Endothelial cell of hepatic sinusoid (primary cell): ENCODE data around the gene MYO3B.
"Not testable (repeated sequence)": the region's sequence is repeated elsewhere in the genome, so short reads cannot be mapped to it uniquely, and the experiment has no call there.

Experiments
- in situ Hi-C: cut with HindIII; loops from 2 replicates; pipeline ENCODE4 v1.10.0; 2017; ENCODE audit warnings: low sequenced_read_pairs

The MYO3B gene

GRCh38 chr2:170330881-170331280 lies 152.9 kb downstream of the MYO3B start:
- in situ Hi-C loops: no loop called here

GRCh38 chr2:170332676-170333402 lies 154.9 kb downstream of the MYO3B start:
- in situ Hi-C loops: no loop called here

- in situ Hi-C loops: no loop called here
Measured at GRCh38 chr2:170335351-170335750, 157.4 kb downstream of the MYO3B start.

- in situ Hi-C loops: no loop called here
Measured at GRCh38 chr2:170336408-170336807, 158.5 kb downstream of the MYO3B start.

GRCh38 chr2:170336916-170337315 lies 159.0 kb downstream of the MYO3B start:
- in situ Hi-C loops: no loop called here

GRCh38 chr2:170339322-170339721 lies 161.4 kb downstream of the MYO3B start:
- in situ Hi-C loops: no loop called here

GRCh38 chr2:170339750-170340692 lies 162.1 kb downstream of the MYO3B start:
- in situ Hi-C loops: no loop called here

- in situ Hi-C loops: no loop called here
Measured at GRCh38 chr2:170340693-170341068, 162.7 kb downstream of the MYO3B start.

GRCh38 chr2:170341684-170342623 lies 164.0 kb downstream of the MYO3B start:
- in situ Hi-C loops: no loop called here

GRCh38 chr2:170344663-170345346 lies 166.9 kb downstream of the MYO3B start:
- in situ Hi-C loops: no loop called here

GRCh38 chr2:170345607-170346006 lies 167.7 kb downstream of the MYO3B start:
- in situ Hi-C loops: no loop called here

GRCh38 chr2:170349269-170349668 lies 171.3 kb downstream of the MYO3B start:
- in situ Hi-C loops: not testable (repeated sequence)

- in situ Hi-C loops: no loop called here
Measured at GRCh38 chr2:170350929-170351826, 173.2 kb downstream of the MYO3B start.

- in situ Hi-C loops: no loop called here
Measured at GRCh38 chr2:170353723-170354122, 175.8 kb downstream of the MYO3B start.

GRCh38 chr2:170354388-170354787 lies 176.4 kb downstream of the MYO3B start:
- in situ Hi-C loops: no loop called here

- in situ Hi-C loops: no loop called here
Measured at GRCh38 chr2:170354855-170355780, 177.2 kb downstream of the MYO3B start.

- in situ Hi-C loops: no loop called here
Measured at GRCh38 chr2:170359466-170359865, 181.5 kb downstream of the MYO3B start.

GRCh38 chr2:170360546-170361089 lies 182.7 kb downstream of the MYO3B start:
- in situ Hi-C loops: no loop called here
